ENCODE data around the gene PHKA1. TPM values are rescaled to one million over a fixed set of nuclear protein-coding genes. Genes with fewer than 3 reads are reported as not detected.

The PHKA1 gene
- polyA plus RNA-seq, 1 donor from 2014 or later: 2.7 TPM

- Histone ChIP-seq H2AFZ (ENCODE audit: low read depth, low read length) (no peak overlapping the region), H3K27ac (ENCODE audit: low read length) (no peak overlapping the region), H4K20me1 (ENCODE audit: insufficient read depth) (no peaks in the 10 kb centered on the region), H3K9ac (ENCODE audit: low read length) (no peak overlapping the region), H3K27me3 (ENCODE audit: insufficient read depth, low read depth, low read length) (no peaks in the 10 kb centered on the region), H3F3A (ENCODE audit: insufficient read depth, low read length, poor library complexity, severe bottlenecking) (no peaks in the 10 kb centered on the region), H3K36me3 (ENCODE audit: insufficient read depth, low read length) (no peaks in the 10 kb centered on the region), H3K4me2 (ENCODE audit: low read length) (no peak overlapping the region), H3K79me2 (replicated peaks; ENCODE audit: insufficient read depth, low read length) (no peaks in the 10 kb centered on the region), H3K4me3 (ENCODE audit: low read length) (no peak overlapping the region), H3K9me3 (ENCODE audit: low read length) (no peaks in the 10 kb centered on the region), H3K9me2 (ENCODE audit: insufficient read depth, low read length) (no peaks in the 10 kb centered on the region)
- TF ChIP-seq CTCF (IDR thresholded peaks at IDR 0.05; ENCODE audit: poor library complexity, severe bottlenecking) (no peak), SMC3 (conservative IDR thresholded peaks at IDR 0.05; ENCODE audit: poor library complexity) (no peak), EZH2 (IDR thresholded peaks at IDR 0.05; ENCODE audit: borderline replicate concordance, insufficient read depth, low read length, poor library complexity, severe bottlenecking) (no peak), POLR2AphosphoS5 (IDR thresholded peaks at IDR 0.05) (no peak), REST (IDR thresholded peaks at IDR 0.05; ENCODE audit: borderline replicate concordance) (no peak), MXI1 (conservative IDR thresholded peaks at IDR 0.05; ENCODE audit: poor library complexity, severe bottlenecking) (no peak), RAD21 (conservative IDR thresholded peaks at IDR 0.05) (no peak), EP300 (conservative IDR thresholded peaks at IDR 0.05; ENCODE audit: poor library complexity, severe bottlenecking) (no peak)
These were observed 19.9 kb downstream of the PHKA1 start for GRCh38 chrX:72694170-72694569.

GRCh38 chrX:72693477-72693876 lies 20.6 kb downstream of the PHKA1 start:
- no peaks in the 10 kb centered on the region for H3K9me3 ChIP-seq (ENCODE audit: low read length)
- H2AFZ ChIP-seq (ENCODE audit: low read depth, low read length): no peak overlapping the region
- H3K27ac ChIP-seq (ENCODE audit: low read length): no peak overlapping the region
- H3K79me2 ChIP-seq (replicated peaks; ENCODE audit: insufficient read depth, low read length): no peaks in the 10 kb centered on the region
- no peaks in the 10 kb centered on the region for H3K9me2 ChIP-seq (ENCODE audit: insufficient read depth, low read length)
- H3K4me2 ChIP-seq (ENCODE audit: low read length): no peak overlapping the region
- H3K27me3 ChIP-seq (ENCODE audit: insufficient read depth, low read depth, low read length): no peaks in the 10 kb centered on the region
- no peak overlapping the region for H3K9ac ChIP-seq (ENCODE audit: low read length)
- H3K36me3 ChIP-seq (ENCODE audit: insufficient read depth, low read length): no peaks in the 10 kb centered on the region
- no peak overlapping the region for H3K4me3 ChIP-seq (ENCODE audit: low read length)
- TF ChIP-seq EP300 (conservative IDR thresholded peaks at IDR 0.05; ENCODE audit: poor library complexity, severe bottlenecking): no peak
- TF ChIP-seq REST (IDR thresholded peaks at IDR 0.05; ENCODE audit: borderline replicate concordance): no peak
- TF ChIP-seq TAF1 (IDR thresholded peaks at IDR 0.05; ENCODE audit: low read depth): no peak
- no peak for TF ChIP-seq MXI1 (conservative IDR thresholded peaks at IDR 0.05; ENCODE audit: poor library complexity, severe bottlenecking)
- TF ChIP-seq SMC3 (conservative IDR thresholded peaks at IDR 0.05; ENCODE audit: poor library complexity): no peak
- TF ChIP-seq POLR2AphosphoS5 (IDR thresholded peaks at IDR 0.05): no peak
- TF ChIP-seq EZH2 (IDR thresholded peaks at IDR 0.05; ENCODE audit: borderline replicate concordance, insufficient read depth, low read length, poor library complexity, severe bottlenecking): no peak
- TF ChIP-seq CTCF (IDR thresholded peaks at IDR 0.05; ENCODE audit: poor library complexity, severe bottlenecking): no peak
- no peak for TF ChIP-seq RAD21 (conservative IDR thresholded peaks at IDR 0.05)
- H3F3A ChIP-seq (ENCODE audit: insufficient read depth, low read length, poor library complexity, severe bottlenecking): no peaks in the 10 kb centered on the region
- no peaks in the 10 kb centered on the region for H4K20me1 ChIP-seq (ENCODE audit: insufficient read depth)
